Measurements from ENCODE around the gene PTCH1.

GRCh38 chr9:95528908-95529502 lies 12.2 kb upstream of the PTCH1 start:
- TF ChIP-seq CTCF (IDR thresholded peaks at IDR 0.05) = no peak
- no peak for TF ChIP-seq POLR2AphosphoS5 (IDR thresholded peaks at IDR 0.05; ENCODE audit: low read depth, low read length)
- TF ChIP-seq SIN3A (IDR thresholded peaks at IDR 0.05; ENCODE audit: borderline replicate concordance, insufficient read depth, low read depth, low read length) = no peak
- TF ChIP-seq REST (IDR thresholded peaks at IDR 0.05; ENCODE audit: insufficient read depth in 1 of 2, low read depth in 2 of 2, low read length in 1 of 2) = no peak

All from Panc1 (cell line).